ENCODE data around the gene DCAF6. TPM values are rescaled to one million over a fixed set of nuclear protein-coding genes. Genes with fewer than 3 reads are reported as not detected.

Gene DCAF6
- total RNA-seq, 1 donor from 2014 or later: 42.7 TPM

- H3K27ac Mint-ChIP-seq: no peak overlapping the region
- H3K27me3 Mint-ChIP-seq: no peaks in the 10 kb centered on the region
Observed at GRCh38 chr1:168031627-168032026, 95.1 kb downstream of the DCAF6 start.

GRCh38 chr1:168032029-168032428 lies 95.5 kb downstream of the DCAF6 start:
- H3K36me3 Mint-ChIP-seq (ENCODE audit: insufficient read depth): peaks cover 2% of the 10 kb centered on the region
- no peaks in the 10 kb centered on the region for H3K27me3 Mint-ChIP-seq
- H3K27ac Mint-ChIP-seq: no peak overlapping the region
- no peak for DNase-seq (ENCODE audit: low spot score, unreplicated experiment)
- H3K4me1 Mint-ChIP-seq (ENCODE audit: low read depth): no peaks in the 10 kb centered on the region
- TF ChIP-seq, protein P1, sequence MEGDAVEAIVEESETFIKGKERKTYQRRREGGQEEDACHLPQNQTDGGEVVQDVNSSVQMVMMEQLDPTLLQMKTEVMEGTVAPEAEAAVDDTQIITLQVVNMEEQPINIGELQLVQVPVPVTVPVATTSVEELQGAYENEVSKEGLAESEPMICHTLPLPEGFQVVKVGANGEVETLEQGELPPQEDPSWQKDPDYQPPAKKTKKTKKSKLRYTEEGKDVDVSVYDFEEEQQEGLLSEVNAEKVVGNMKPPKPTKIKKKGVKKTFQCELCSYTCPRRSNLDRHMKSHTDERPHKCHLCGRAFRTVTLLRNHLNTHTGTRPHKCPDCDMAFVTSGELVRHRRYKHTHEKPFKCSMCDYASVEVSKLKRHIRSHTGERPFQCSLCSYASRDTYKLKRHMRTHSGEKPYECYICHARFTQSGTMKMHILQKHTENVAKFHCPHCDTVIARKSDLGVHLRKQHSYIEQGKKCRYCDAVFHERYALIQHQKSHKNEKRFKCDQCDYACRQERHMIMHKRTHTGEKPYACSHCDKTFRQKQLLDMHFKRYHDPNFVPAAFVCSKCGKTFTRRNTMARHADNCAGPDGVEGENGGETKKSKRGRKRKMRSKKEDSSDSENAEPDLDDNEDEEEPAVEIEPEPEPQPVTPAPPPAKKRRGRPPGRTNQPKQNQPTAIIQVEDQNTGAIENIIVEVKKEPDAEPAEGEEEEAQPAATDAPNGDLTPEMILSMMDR (IDR thresholded peaks at IDR 0.05; ENCODE audit: unreplicated experiment): no peak
- no peak overlapping the region for H3K4me3 Mint-ChIP-seq (ENCODE audit: low read depth)
- no peaks in the 10 kb centered on the region for H3K9me3 Mint-ChIP-seq (ENCODE audit: low read depth)

More at GRCh38 chr1:168031627-168032026, 95.1 kb downstream of the DCAF6 start:
- Mint-ChIP-seq H3K4me3 (ENCODE audit: low read depth) (no peak overlapping the region), H3K4me1 (ENCODE audit: low read depth) (no peaks in the 10 kb centered on the region), H3K9me3 (ENCODE audit: low read depth) (no peaks in the 10 kb centered on the region), H3K36me3 (ENCODE audit: insufficient read depth) (peaks cover 2% of the 10 kb centered on the region)
- DNase-seq (ENCODE audit: low spot score, unreplicated experiment): no peak
- TF ChIP-seq, protein P1 (IDR thresholded peaks at IDR 0.05; ENCODE audit: unreplicated experiment): no peak

GRCh38 chr1:168035345-168035744 lies 98.9 kb downstream of the DCAF6 start:
- Mint-ChIP-seq H3K36me3 (ENCODE audit: insufficient read depth) (peaks cover 2% of the 10 kb centered on the region), H3K4me1 (ENCODE audit: low read depth) (no peaks in the 10 kb centered on the region), H3K9me3 (ENCODE audit: low read depth) (no peaks in the 10 kb centered on the region), H3K27me3 (no peaks in the 10 kb centered on the region), H3K4me3 (ENCODE audit: low read depth) (no peak overlapping the region), H3K27ac (no peak overlapping the region)
- no peak for DNase-seq (ENCODE audit: low spot score, unreplicated experiment)
- TF ChIP-seq, protein P1 (IDR thresholded peaks at IDR 0.05; ENCODE audit: unreplicated experiment): no peak

DNA sequence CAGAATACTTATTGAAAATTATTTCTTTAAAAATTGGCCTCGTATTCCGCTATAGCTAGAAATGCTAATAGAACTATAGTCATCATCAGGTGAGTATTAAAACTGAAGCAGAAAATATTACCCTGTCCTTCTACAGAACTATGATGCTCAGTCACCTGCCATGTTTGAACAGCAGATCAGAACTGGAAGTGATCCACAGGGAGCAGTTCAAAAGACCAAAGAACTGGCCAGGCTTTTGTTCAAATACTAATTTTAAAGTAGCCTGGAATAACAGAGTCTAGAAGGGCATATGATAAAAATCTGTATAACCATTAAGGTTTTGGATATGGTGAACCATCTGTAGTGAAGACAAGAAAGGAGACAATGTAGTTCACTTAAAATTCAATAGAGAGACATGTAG lies 105.9 kb downstream of the DCAF6 start:
- Mint-ChIP-seq H3K27ac (no peak overlapping the region), H3K27me3 (no peaks in the 10 kb centered on the region), H3K4me1 (ENCODE audit: low read depth) (no peaks in the 10 kb centered on the region), H3K4me3 (ENCODE audit: low read depth) (no peak overlapping the region), H3K9me3 (ENCODE audit: low read depth) (no peaks in the 10 kb centered on the region), H3K36me3 (ENCODE audit: insufficient read depth) (peaks cover 20% of the 10 kb centered on the region)
- no peak for DNase-seq (ENCODE audit: low spot score, unreplicated experiment)
- TF ChIP-seq, protein P1 (IDR thresholded peaks at IDR 0.05; ENCODE audit: unreplicated experiment): no peak

DNA sequence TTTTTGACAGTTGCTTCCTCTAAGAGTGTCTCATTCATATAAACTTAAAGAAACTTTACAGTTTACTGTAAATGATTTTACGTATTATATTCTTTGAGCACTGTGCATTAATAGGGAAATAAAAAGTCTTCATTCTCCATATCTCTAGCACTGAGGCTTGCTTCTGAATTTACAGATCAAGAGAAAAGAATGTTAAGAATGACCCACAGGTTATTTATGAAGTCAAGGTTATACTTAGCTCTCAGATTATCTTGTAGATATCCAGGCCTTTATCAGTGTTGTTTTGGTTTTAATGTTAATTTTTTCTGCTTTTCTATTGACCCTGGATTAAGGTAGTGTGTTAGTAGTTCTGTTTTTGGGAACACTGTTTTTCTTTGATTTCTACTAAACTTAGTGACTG lies 108.8 kb downstream of the DCAF6 start:
- Mint-ChIP-seq H3K36me3 (ENCODE audit: insufficient read depth) (peaks cover 24% of the 10 kb centered on the region), H3K4me3 (ENCODE audit: low read depth) (no peak overlapping the region), H3K27ac (peak overlapping the region; percentile 54), H3K4me1 (ENCODE audit: low read depth) (no peaks in the 10 kb centered on the region), H3K9me3 (ENCODE audit: low read depth) (no peaks in the 10 kb centered on the region), H3K27me3 (no peaks in the 10 kb centered on the region)
- no peak for DNase-seq (ENCODE audit: low spot score, unreplicated experiment)
- TF ChIP-seq, protein P1 (IDR thresholded peaks at IDR 0.05; ENCODE audit: unreplicated experiment): no peak
